ENCODE measurements around the gene MYBPC2. TPM values are rescaled to one million over a fixed set of nuclear protein-coding genes. Genes with fewer than 3 reads are reported as not detected.

Gene MYBPC2
- total and polyA plus RNA-seq, 2 experiments from 2014 or later: not detected

DNA sequence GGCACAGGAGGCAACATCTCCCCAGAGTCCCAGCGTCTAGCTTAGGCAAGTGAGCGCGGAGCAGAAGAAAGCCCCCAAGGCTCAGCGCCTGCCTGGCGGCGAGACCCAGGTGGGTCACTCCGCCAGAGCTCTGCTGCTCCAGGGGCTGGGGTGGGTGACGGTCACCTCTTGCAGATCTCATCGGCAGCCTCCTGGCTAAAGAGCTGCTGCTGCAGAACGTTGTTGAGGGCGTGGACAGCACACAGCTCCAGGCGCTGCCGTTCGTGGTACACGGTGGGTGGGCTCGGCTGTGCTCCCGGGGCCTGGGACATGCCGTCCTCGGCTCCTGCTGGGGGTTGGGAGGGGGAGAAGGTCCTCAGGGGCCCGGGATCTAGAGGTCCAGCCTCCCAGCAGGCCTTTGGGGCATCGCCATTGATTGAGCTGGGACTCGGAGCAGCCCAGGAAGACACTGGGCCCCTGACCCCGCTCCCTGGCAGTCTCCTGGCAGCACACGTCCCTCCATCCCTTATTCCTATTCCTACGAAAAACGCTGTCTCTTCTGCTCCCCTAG is 77.5 kb downstream of the MYBPC2 start:
- H3K4me2 ChIP-seq (ENCODE audit: unreplicated experiment): peak overlapping the region; percentile 82
- H3K4me1 ChIP-seq (ENCODE audit: insufficient read depth): no peaks in the 10 kb centered on the region
- H3K27me3 ChIP-seq (replicated peaks; ENCODE audit: insufficient read depth): no peaks in the 10 kb centered on the region
- H3K27ac ChIP-seq: no peak overlapping the region
- DNase-seq: peak; percentile 49
- H3K9me2 ChIP-seq (ENCODE audit: insufficient read depth): no peaks in the 10 kb centered on the region
- H3K36me3 ChIP-seq (ENCODE audit: low read depth): no peaks in the 10 kb centered on the region
- peak overlapping the region; percentile 77 for H2AFZ ChIP-seq
- no peaks in the 10 kb centered on the region for H3F3A ChIP-seq (ENCODE audit: insufficient read depth)
- no peaks in the 10 kb centered on the region for H3K9me3 ChIP-seq (ENCODE audit: low read depth)
- no peaks in the 10 kb centered on the region for H4K20me1 ChIP-seq (ENCODE audit: insufficient read depth)
- H3K9ac ChIP-seq: peak overlapping the region; percentile 89
- in situ Hi-C loops (cut with MboI): no loop called here
- WGBS, 2 experiments (ENCODE audit: low coverage in 1 of 2, low lambda C conversion rate in 2 of 2, missing lambda C conversion rate in 2 of 2): 20 to 25% methylated on average over 24 to 25 of the region's 26 CpGs
- TF ChIP-seq EZH2 (IDR thresholded peaks at IDR 0.05; ENCODE audit: insufficient read depth, poor library complexity, severe bottlenecking) (no peak), EZH2phosphoT487 (IDR thresholded peaks at IDR 0.05; ENCODE audit: insufficient read depth, low read depth) (no peak)
- H3K4me3 ChIP-seq: peak overlapping the region; percentile 86
- H3K79me2 ChIP-seq (ENCODE audit: insufficient read depth): peaks cover 10% of the 10 kb centered on the region; the same call in 1 of the 2 replicates

DNA sequence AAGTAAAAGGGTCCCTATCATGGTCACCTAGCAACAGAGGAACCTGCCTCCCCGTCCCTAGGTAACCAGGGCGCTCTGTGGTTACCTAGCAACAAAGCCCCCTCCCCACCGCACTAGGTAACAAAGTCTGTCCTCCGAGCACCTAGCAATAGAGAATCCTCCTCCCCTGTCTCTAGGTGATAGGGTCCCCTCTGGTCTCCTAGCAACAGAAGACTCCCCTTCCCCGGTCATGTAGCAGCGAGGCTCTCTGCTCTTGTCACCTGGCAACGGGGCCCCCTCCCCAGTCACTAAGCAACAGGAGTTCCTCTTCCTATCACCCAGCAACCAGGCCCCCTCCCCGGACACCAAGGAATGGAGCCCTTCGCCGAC is 78.0 kb downstream of the MYBPC2 start:
- 0 out of 2 replicates have a peak overlapping the region, but pooled peaks have one; percentile 28 for H3K27ac ChIP-seq
- peak overlapping the region; percentile 86 for H3K4me3 ChIP-seq
- H3K79me2 ChIP-seq (ENCODE audit: insufficient read depth): peaks cover 10% of the 10 kb centered on the region; the same call in 1 of the 2 replicates
- no peaks in the 10 kb centered on the region for H4K20me1 ChIP-seq (ENCODE audit: insufficient read depth)
- no peaks in the 10 kb centered on the region for H3K9me3 ChIP-seq (ENCODE audit: low read depth)
- H3K9ac ChIP-seq: peak overlapping the region; percentile 89
- 1 to 2% methylated on average over 9 to 10 of the region's 10 CpGs for WGBS, 2 experiments (ENCODE audit: low coverage in 1 of 2, low lambda C conversion rate in 2 of 2, missing lambda C conversion rate in 2 of 2)
- H3K36me3 ChIP-seq (ENCODE audit: low read depth): no peaks in the 10 kb centered on the region
- H3K4me2 ChIP-seq (ENCODE audit: unreplicated experiment): peak overlapping the region; percentile 82
- peak overlapping the region; percentile 77 for H2AFZ ChIP-seq
- DNase-seq: no peak
- no peaks in the 10 kb centered on the region for H3K9me2 ChIP-seq (ENCODE audit: insufficient read depth)
- no peaks in the 10 kb centered on the region for H3F3A ChIP-seq (ENCODE audit: insufficient read depth)
- H3K4me1 ChIP-seq (ENCODE audit: insufficient read depth): no peaks in the 10 kb centered on the region
- no peaks in the 10 kb centered on the region for H3K27me3 ChIP-seq (replicated peaks; ENCODE audit: insufficient read depth)
- TF ChIP-seq EZH2 (IDR thresholded peaks at IDR 0.05; ENCODE audit: insufficient read depth, poor library complexity, severe bottlenecking) (no peak), EZH2phosphoT487 (IDR thresholded peaks at IDR 0.05; ENCODE audit: insufficient read depth, low read depth) (no peak)
- in situ Hi-C loops (cut with MboI): no loop called here

DNA sequence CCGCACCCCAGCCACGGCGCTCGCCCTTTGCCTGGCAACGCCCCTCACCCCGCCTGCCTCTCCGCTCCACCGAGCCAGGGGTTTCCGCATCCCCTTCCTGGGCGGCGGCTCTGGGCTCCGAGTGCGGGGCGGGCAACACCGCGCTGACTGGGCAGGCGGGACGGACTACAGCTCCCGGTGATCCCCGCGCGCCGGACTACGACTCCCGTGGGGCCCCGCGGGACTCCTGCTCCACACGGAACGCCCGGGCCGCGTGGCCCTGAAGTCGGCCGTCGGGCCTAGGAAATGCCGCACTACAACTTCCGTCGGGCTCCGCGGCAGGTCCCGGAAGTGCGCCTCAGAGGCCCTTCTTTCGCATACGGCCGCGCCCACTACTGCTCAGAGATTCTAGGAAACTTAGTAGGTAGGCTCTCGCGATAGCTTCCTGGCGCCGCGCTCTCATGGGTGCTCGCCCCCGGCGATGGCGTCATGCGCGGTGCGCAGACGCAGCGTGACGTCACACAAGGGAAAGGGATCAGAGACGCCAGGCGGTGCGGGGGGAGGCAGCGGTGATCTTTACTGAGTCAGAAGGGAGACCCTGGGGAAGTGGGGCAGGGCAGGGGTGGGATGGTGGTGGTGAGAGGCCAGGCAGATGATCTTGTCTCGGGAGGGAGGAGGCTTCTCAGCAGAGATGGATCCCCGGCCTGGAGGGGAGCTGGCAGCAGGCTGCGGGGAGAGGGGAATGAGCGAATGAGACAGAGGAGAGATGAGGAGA is 78.6 kb downstream of the MYBPC2 start, which contains the start of gene JOSD2:
Gene JOSD2 (minus strand): TSS at position 123 of the 754 bp plus-strand sequence. CDS start 760 bp downstream, outside the sequence.
- WGBS, 2 experiments (ENCODE audit: low coverage in 1 of 2, low lambda C conversion rate in 2 of 2, missing lambda C conversion rate in 2 of 2): 1 to 2% methylated on average over 59 to 64 of the region's 69 CpGs

DNA sequence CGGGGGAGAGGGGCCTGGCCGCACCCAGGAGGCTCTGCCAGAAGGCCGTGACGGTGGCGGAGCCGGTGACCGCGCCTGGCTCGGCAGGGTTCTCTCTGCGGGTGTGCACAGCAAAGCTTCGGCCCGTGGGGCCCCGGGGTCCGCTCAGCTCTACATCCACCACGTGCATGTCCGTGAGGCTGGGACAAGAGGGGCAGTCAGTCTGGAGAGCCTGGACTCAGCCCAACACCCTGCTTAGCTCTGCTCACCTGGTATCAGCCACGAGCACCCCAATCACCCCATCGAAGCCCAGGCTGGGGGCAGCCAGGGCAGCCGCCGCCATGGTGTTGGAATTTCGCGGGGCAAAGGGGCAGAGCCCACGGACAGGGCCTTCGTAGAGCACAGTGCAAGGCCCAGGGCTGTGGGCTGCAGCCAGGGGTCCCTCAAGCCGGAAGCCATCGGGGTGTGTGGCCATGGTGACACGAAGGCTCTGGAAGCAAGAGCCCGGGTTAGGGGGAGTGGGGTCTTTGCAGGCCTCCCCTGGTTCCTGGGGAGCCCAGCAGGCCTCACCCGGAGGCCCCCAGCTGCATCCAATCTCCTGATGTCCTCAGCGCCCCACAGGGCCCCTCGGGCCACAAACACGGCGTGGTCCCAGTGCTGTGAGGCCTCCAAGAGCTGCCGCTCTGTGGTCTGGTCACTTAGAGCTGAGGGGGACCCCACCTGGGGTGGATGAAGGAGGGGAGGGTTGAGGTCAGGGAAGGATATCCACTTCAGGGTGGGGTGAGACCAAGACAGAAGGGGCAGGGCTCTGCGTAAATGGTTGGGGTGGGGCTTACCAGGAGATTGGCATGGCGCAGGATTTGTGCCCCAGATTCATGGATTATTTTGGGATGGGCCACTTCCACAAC is 79.7 kb downstream of the MYBPC2 start:
- Histone ChIP-seq H3K27ac (no peak overlapping the region), H3K27me3 (replicated peaks; ENCODE audit: insufficient read depth) (no peaks in the 10 kb centered on the region), H3K4me2 (ENCODE audit: unreplicated experiment) (peak overlapping the region; percentile 78), H3K79me2 (ENCODE audit: insufficient read depth) (peaks cover 10% of the 10 kb centered on the region; the same call in 1 of the 2 replicates), H3K4me1 (ENCODE audit: insufficient read depth) (no peaks in the 10 kb centered on the region), H3K4me3 (peak overlapping the region; percentile 86; the same call in 1 of the 2 replicates), H3K9me3 (ENCODE audit: low read depth) (no peaks in the 10 kb centered on the region), H3K9ac (peak overlapping the region; percentile 89; the same call in 1 of the 2 replicates), H3K9me2 (ENCODE audit: insufficient read depth) (no peaks in the 10 kb centered on the region), H2AFZ (peak overlapping the region; percentile 87; the same call in 1 of the 2 replicates), H4K20me1 (ENCODE audit: insufficient read depth) (no peaks in the 10 kb centered on the region), H3K36me3 (ENCODE audit: low read depth) (no peaks in the 10 kb centered on the region), H3F3A (ENCODE audit: insufficient read depth) (no peaks in the 10 kb centered on the region)
- in situ Hi-C loops (cut with MboI): no loop called here
- TF ChIP-seq EZH2phosphoT487 (IDR thresholded peaks at IDR 0.05; ENCODE audit: insufficient read depth, low read depth) (no peak), EZH2 (IDR thresholded peaks at IDR 0.05; ENCODE audit: insufficient read depth, poor library complexity, severe bottlenecking) (no peak)
- 77 to 80% methylated on average over 31 to 34 of the region's 36 CpGs for WGBS, 2 experiments (ENCODE audit: low coverage in 1 of 2, low lambda C conversion rate in 2 of 2, missing lambda C conversion rate in 2 of 2)
- no peak for DNase-seq

More for the DNA sequence above, 78.6 kb downstream of the MYBPC2 start, which contains the start of gene JOSD2:
- peak within 1 kb of the TSS; percentile 82 for H3K4me2 ChIP-seq (ENCODE audit: unreplicated experiment)
- peak within 1 kb of the TSS; percentile 36 for H3K27ac ChIP-seq
- H2AFZ ChIP-seq: peak within 1 kb of the TSS; percentile 87
- no peaks in the 10 kb centered on the region for H3K27me3 ChIP-seq (replicated peaks; ENCODE audit: insufficient read depth)
- H3K9me3 ChIP-seq (ENCODE audit: low read depth): no peaks in the 10 kb centered on the region
- no peaks in the 10 kb centered on the region for H3K36me3 ChIP-seq (ENCODE audit: low read depth)
- peak within 1 kb of the TSS; percentile 86 for H3K4me3 ChIP-seq
- in situ Hi-C loops (cut with MboI): no loop called here
- peaks cover 10% of the 10 kb centered on the region; the same call in 1 of the 2 replicates for H3K79me2 ChIP-seq (ENCODE audit: insufficient read depth)
- no peaks in the 10 kb centered on the region for H3F3A ChIP-seq (ENCODE audit: insufficient read depth)
- H3K4me1 ChIP-seq (ENCODE audit: insufficient read depth): no peaks in the 10 kb centered on the region
- no peaks in the 10 kb centered on the region for H4K20me1 ChIP-seq (ENCODE audit: insufficient read depth)
- TF ChIP-seq EZH2 (IDR thresholded peaks at IDR 0.05; ENCODE audit: insufficient read depth, poor library complexity, severe bottlenecking) (no peak), EZH2phosphoT487 (IDR thresholded peaks at IDR 0.05; ENCODE audit: insufficient read depth, low read depth) (no peak)
- peak within 1 kb of the TSS; percentile 89 for H3K9ac ChIP-seq
- peak; percentile 100 for DNase-seq
- H3K9me2 ChIP-seq (ENCODE audit: insufficient read depth): no peaks in the 10 kb centered on the region

All from GM23248 (cell line).